Measurements from ENCODE around the gene HOXD9. TPM values are rescaled to one million over a fixed set of nuclear protein-coding genes. Genes with fewer than 3 reads are reported as not detected.

HOXD9 gene
- polyA plus RNA-seq, 1 of the 3 experiments (the other 2 are of a cell fraction), result 4.8 TPM

- Histone ChIP-seq H3K9me3 (no peaks in the 10 kb centered on the region), H3K36me3 (replicated peaks in 1 of 2; ENCODE audit: control insufficient read depth in 1 of 2, insufficient read depth in 2 of 2, low read length in 1 of 2) (peaks cover 0 to 24% of the 10 kb centered on the region in 2 experiments), H3K9me2 (no peaks in the 10 kb centered on the region), H3K4me1 (ENCODE audit: control insufficient read depth in 1 of 2, insufficient read depth in 2 of 2, low read depth in 1 of 2, low read length in 1 of 2) (peaks cover 0 to 8% of the 10 kb centered on the region in 2 experiments; a peak in 2 of 4 replicates), H4K20me1 (ENCODE audit: insufficient read depth) (no peaks in the 10 kb centered on the region), H3K4me2 (peak overlapping the region; percentile 81), H3K9ac (peak overlapping the region; percentile 51; the same call in 1 of the 2 replicates), H3K27ac (ENCODE audit: low read depth in 2 of 2, low read length in 1 of 2) (peak overlapping the region in 1 of 2 experiments; percentile 89; a peak in 2 of 4 replicates), H3K4me3 (ENCODE audit: low read depth in 2 of 2, low read length in 1 of 2) (peak overlapping the region; percentile 54 to 71), H3K27me3 (ENCODE audit: insufficient read depth) (no peaks in the 10 kb centered on the region), H2AFZ (ENCODE audit: low read depth) (peak overlapping the region; percentile 86), H3K79me2 (ENCODE audit: insufficient read depth) (no peaks in the 10 kb centered on the region), H3F3A (replicated peaks; ENCODE audit: insufficient read depth) (no peaks in the 10 kb centered on the region)
- DNase-seq, result peak; percentile 88
- CTCF ChIA-PET, result interaction anchor here (1.2 to 6.2 kb wide), 4 partner anchors 12 to 991 kb away, joined by 3 to 53 read pairs (median 5); no protein-coding TSS in a partner anchor
- WGBS (ENCODE audit: low lambda C conversion rate), result 11% methylated on average over 38 of the region's 43 CpGs
- TF ChIP-seq FOXJ3 (CRISPR knock-in tag; IDR thresholded peaks at IDR 0.05) (no peak), ELF1 (IDR thresholded peaks at IDR 0.05) (no peak), EP300 (IDR thresholded peaks at IDR 0.05; ENCODE audit: borderline replicate concordance in 1 of 2, low read depth in 1 of 2, low read length in 1 of 2) (no peak), GATA2 (CRISPR knock-in tag; IDR thresholded peaks at IDR 0.05) (no peak), TEAD4 (IDR thresholded peaks at IDR 0.05; ENCODE audit: borderline replicate concordance, insufficient read depth) (no peak), SMC3 (IDR thresholded peaks at IDR 0.05; ENCODE audit: low read depth, low read length) (0 out of 2 replicates have a peak, but pooled peaks have one; percentile 3), MXI1 (IDR thresholded peaks at IDR 0.05; ENCODE audit: low read depth, low read length) (peak; percentile 18; the same call in 1 of the 2 replicates)
- TF ChIP-seq, protein P1, sequence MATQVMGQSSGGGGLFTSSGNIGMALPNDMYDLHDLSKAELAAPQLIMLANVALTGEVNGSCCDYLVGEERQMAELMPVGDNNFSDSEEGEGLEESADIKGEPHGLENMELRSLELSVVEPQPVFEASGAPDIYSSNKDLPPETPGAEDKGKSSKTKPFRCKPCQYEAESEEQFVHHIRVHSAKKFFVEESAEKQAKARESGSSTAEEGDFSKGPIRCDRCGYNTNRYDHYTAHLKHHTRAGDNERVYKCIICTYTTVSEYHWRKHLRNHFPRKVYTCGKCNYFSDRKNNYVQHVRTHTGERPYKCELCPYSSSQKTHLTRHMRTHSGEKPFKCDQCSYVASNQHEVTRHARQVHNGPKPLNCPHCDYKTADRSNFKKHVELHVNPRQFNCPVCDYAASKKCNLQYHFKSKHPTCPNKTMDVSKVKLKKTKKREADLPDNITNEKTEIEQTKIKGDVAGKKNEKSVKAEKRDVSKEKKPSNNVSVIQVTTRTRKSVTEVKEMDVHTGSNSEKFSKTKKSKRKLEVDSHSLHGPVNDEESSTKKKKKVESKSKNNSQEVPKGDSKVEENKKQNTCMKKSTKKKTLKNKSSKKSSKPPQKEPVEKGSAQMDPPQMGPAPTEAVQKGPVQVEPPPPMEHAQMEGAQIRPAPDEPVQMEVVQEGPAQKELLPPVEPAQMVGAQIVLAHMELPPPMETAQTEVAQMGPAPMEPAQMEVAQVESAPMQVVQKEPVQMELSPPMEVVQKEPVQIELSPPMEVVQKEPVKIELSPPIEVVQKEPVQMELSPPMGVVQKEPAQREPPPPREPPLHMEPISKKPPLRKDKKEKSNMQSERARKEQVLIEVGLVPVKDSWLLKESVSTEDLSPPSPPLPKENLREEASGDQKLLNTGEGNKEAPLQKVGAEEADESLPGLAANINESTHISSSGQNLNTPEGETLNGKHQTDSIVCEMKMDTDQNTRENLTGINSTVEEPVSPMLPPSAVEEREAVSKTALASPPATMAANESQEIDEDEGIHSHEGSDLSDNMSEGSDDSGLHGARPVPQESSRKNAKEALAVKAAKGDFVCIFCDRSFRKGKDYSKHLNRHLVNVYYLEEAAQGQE (IDR thresholded peaks at IDR 0.05; ENCODE audit: low read depth, low read length), result no peak
- TF ChIP-seq, protein P2, sequence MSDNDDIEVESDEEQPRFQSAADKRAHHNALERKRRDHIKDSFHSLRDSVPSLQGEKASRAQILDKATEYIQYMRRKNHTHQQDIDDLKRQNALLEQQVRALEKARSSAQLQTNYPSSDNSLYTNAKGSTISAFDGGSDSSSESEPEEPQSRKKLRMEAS (IDR thresholded peaks at IDR 0.05; ENCODE audit: low read depth), result peak; percentile 63; the same call in 1 of the 2 replicates
- POLR2A ChIA-PET, result interaction anchor here (1.4 to 2.3 kb wide), 3 partner anchors 18 to 297 kb away, joined by 4 to 9 read pairs (median 5); no protein-coding TSS in a partner anchor
These were observed 35.1 kb downstream of the HOXD9 start for GRCh38 chr2:176157499-176158185.

- H3K27ac ChIP-seq (ENCODE audit: low read depth in 2 of 2, low read length in 1 of 2), result peak overlapping the region in 1 of 2 experiments; percentile 89; a peak in 2 of 4 replicates
- 24% methylated on average over 18 of the region's 22 CpGs for WGBS (ENCODE audit: low lambda C conversion rate)
- H3K9me2 ChIP-seq, result no peaks in the 10 kb centered on the region
- peak overlapping the region; percentile 86; the same call in 1 of the 2 replicates for H2AFZ ChIP-seq (ENCODE audit: low read depth)
- H3F3A ChIP-seq (replicated peaks; ENCODE audit: insufficient read depth), result no peaks in the 10 kb centered on the region
- no peaks in the 10 kb centered on the region for H3K9me3 ChIP-seq
- H3K79me2 ChIP-seq (ENCODE audit: insufficient read depth), result no peaks in the 10 kb centered on the region
- peak overlapping the region; percentile 54 to 71; a peak in 3 of 4 replicates for H3K4me3 ChIP-seq (ENCODE audit: low read depth in 2 of 2, low read length in 1 of 2)
- peak overlapping the region; percentile 81 for H3K4me2 ChIP-seq
- no peaks in the 10 kb centered on the region for H3K27me3 ChIP-seq (ENCODE audit: insufficient read depth)
- no peaks in the 10 kb centered on the region for H4K20me1 ChIP-seq (ENCODE audit: insufficient read depth)
- H3K9ac ChIP-seq, result no peak overlapping the region
- peak; percentile 86 for DNase-seq
- H3K4me1 ChIP-seq (ENCODE audit: control insufficient read depth in 1 of 2, insufficient read depth in 2 of 2, low read depth in 1 of 2, low read length in 1 of 2), result peaks cover 0 to 8% of the 10 kb centered on the region in 2 experiments; a peak in 2 of 4 replicates
- ChIA-PET POLR2A (interaction anchor here (1.4 to 2.3 kb wide), 3 partner anchors 19 to 297 kb away, joined by 4 to 9 read pairs (median 5); no protein-coding TSS in a partner anchor), CTCF (interaction anchor here (1.0 to 6.2 kb wide), 5 partner anchors 11 to 991 kb away, joined by 3 to 53 read pairs (median 4); no protein-coding TSS in a partner anchor)
- H3K36me3 ChIP-seq (replicated peaks in 1 of 2; ENCODE audit: control insufficient read depth in 1 of 2, insufficient read depth in 2 of 2, low read length in 1 of 2), result peaks cover 0 to 18% of the 10 kb centered on the region in 2 experiments
- no peak for TF ChIP-seq FOXJ3 (CRISPR knock-in tag; IDR thresholded peaks at IDR 0.05)
- TF ChIP-seq TEAD4 (IDR thresholded peaks at IDR 0.05; ENCODE audit: borderline replicate concordance, insufficient read depth), result no peak
- no peak for TF ChIP-seq GATA2 (CRISPR knock-in tag; IDR thresholded peaks at IDR 0.05)
- no peak for TF ChIP-seq RXRA (IDR thresholded peaks at IDR 0.05; ENCODE audit: borderline replicate concordance, low read depth)
- TF ChIP-seq GABPA (IDR thresholded peaks at IDR 0.05; ENCODE audit: low read depth), result no peak
- TF ChIP-seq EZH2phosphoT487 (IDR thresholded peaks at IDR 0.05; ENCODE audit: borderline replicate concordance, low read depth), result no peak
- TF ChIP-seq EP300 (IDR thresholded peaks at IDR 0.05; ENCODE audit: borderline replicate concordance in 1 of 2, low read depth in 1 of 2, low read length in 1 of 2), result no peak
- TF ChIP-seq, protein P2 (IDR thresholded peaks at IDR 0.05; ENCODE audit: low read depth), result no peak
- no peak for TF ChIP-seq NRF1 (IDR thresholded peaks at IDR 0.05; ENCODE audit: low read depth, low read length)
- no peak for TF ChIP-seq ELF1 (IDR thresholded peaks at IDR 0.05)
These were observed 35.7 kb downstream of the HOXD9 start for GRCh38 chr2:176158186-176158591.
